ENCODE data around the gene CYP26B1. TPM values are rescaled to one million over a fixed set of nuclear protein-coding genes. Genes with fewer than 3 reads are reported as not detected.

Gene CYP26B1
- total RNA-seq, 6 experiments from 2014 or later: 0.81 to 4.0 (median 1.8) TPM

- intact Hi-C loops (cut with DNase I): no loop called here
- H3K9me3 ChIP-seq: no peaks in the 10 kb centered on the region
- H3K36me3 ChIP-seq: no peaks in the 10 kb centered on the region
- no peak overlapping the region for H3K4me3 ChIP-seq
- no peaks in the 10 kb centered on the region for H3K4me1 ChIP-seq
- no peak overlapping the region for H3K27ac ChIP-seq
- no peak for ATAC-seq
- WGBS (ENCODE audit: insufficient coverage, low coverage, low lambda C conversion rate, missing lambda C conversion rate): no CpG with 5 or more reads among the region's 12 CpGs
- no peak for DNase-seq
- TF ChIP-seq CTCF (IDR thresholded peaks at IDR 0.05): no peak
- TF ChIP-seq POLR2A (IDR thresholded peaks at IDR 0.05): no peak
- H3K27me3 ChIP-seq: no peaks in the 10 kb centered on the region
Observed at GRCh38 chr2:72112981-72113846, 34.4 kb downstream of the CYP26B1 start.

GRCh38 chr2:72112401-72112800 is 35.3 kb downstream of the CYP26B1 start:
- intact Hi-C loops (cut with DNase I): no loop called here
- ATAC-seq (no peak), DNase-seq (no peak)
- no peaks in the 10 kb centered on the region for H3K36me3 ChIP-seq
- TF ChIP-seq POLR2A (IDR thresholded peaks at IDR 0.05): no peak
- no peak for TF ChIP-seq CTCF (IDR thresholded peaks at IDR 0.05)
- H3K9me3 ChIP-seq: no peaks in the 10 kb centered on the region
- H3K4me1 ChIP-seq: no peaks in the 10 kb centered on the region
- no peak overlapping the region for H3K4me3 ChIP-seq
- no peak overlapping the region for H3K27ac ChIP-seq
- H3K27me3 ChIP-seq: no peaks in the 10 kb centered on the region
- 86% methylated on average over 6 of the region's 6 CpGs for WGBS (ENCODE audit: insufficient coverage, low coverage, low lambda C conversion rate, missing lambda C conversion rate)

GRCh38 chr2:72111061-72111460 is 36.6 kb downstream of the CYP26B1 start:
- Histone ChIP-seq H3K4me3 (no peak overlapping the region), H3K36me3 (no peaks in the 10 kb centered on the region), H3K27me3 (no peaks in the 10 kb centered on the region), H3K27ac (no peak overlapping the region), H3K4me1 (no peaks in the 10 kb centered on the region), H3K9me3 (no peaks in the 10 kb centered on the region)
- WGBS (ENCODE audit: insufficient coverage, low coverage, low lambda C conversion rate, missing lambda C conversion rate): 79% methylated on average over 3 of the region's 3 CpGs
- TF ChIP-seq CTCF (IDR thresholded peaks at IDR 0.05): no peak
- TF ChIP-seq POLR2A (IDR thresholded peaks at IDR 0.05): no peak
- intact Hi-C loops (cut with DNase I): no loop called here
- ATAC-seq: no peak
- no peak for DNase-seq

- H3K27ac ChIP-seq: no peak overlapping the region
- TF ChIP-seq POLR2A (IDR thresholded peaks at IDR 0.05) (no peak), CTCF (IDR thresholded peaks at IDR 0.05) (no peak)
- no peaks in the 10 kb centered on the region for H3K27me3 ChIP-seq
- DNase-seq (no peak), ATAC-seq (no peak)
- intact Hi-C loops (cut with DNase I): no loop called here
- no peaks in the 10 kb centered on the region for H3K4me1 ChIP-seq
- 65% methylated on average over 7 of the region's 8 CpGs for WGBS (ENCODE audit: insufficient coverage, low coverage, low lambda C conversion rate, missing lambda C conversion rate)
- H3K4me3 ChIP-seq: no peak overlapping the region
- no peaks in the 10 kb centered on the region for H3K36me3 ChIP-seq
- no peaks in the 10 kb centered on the region for H3K9me3 ChIP-seq
Observed at GRCh38 chr2:72109904-72110303, 37.8 kb downstream of the CYP26B1 start.
